OCI-LY1 (cell line): ENCODE measurements around the gene AGBL1.

Source experiments
- H2AFZ ChIP-seq: fragments of 200-600 bp; sonication (generic), shearing (Covaris generic); 2 replicates; pipeline ENCODE4 v1.6.0; 2014; ENCODE audit warnings: antibody characterized with exemption, mild to moderate bottlenecking, low read length
- H3F3A ChIP-seq: fragments of 200-600 bp; sonication (generic), shearing (Covaris generic); 2 replicates; pipeline ENCODE4 v1.6.0; 2014; ENCODE audit warnings: mild to moderate bottlenecking, antibody characterized with exemption, low read length, moderate library complexity; ENCODE audit not compliant: insufficient read depth
- H3K27ac ChIP-seq: fragments of 200-600 bp; sonication (generic); 2 replicates; pipeline ENCODE4 v1.5.1; 2014; ENCODE audit warnings: low read length, mixed run types, mild to moderate bottlenecking, low read depth; ENCODE audit not compliant: poor library complexity, severe bottlenecking
- H3K27me3 ChIP-seq: fragments of 200-600 bp; sonication (generic); 2 replicates; pipeline ENCODE4 v1.6.0; 2014; ENCODE audit warnings: antibody characterized with exemption, mild to moderate bottlenecking, low read length, moderate library complexity; ENCODE audit not compliant: insufficient read depth
- H3K36me3 ChIP-seq: fragments of 200-600 bp; sonication (generic); 2 replicates; pipeline ENCODE4 v1.6.1; 2014; ENCODE audit warnings: mild to moderate bottlenecking, antibody characterized with exemption, low read length, moderate library complexity, mixed read lengths; ENCODE audit not compliant: insufficient read depth
- H3K4me1 ChIP-seq: fragments of 200-600 bp; sonication (generic); 2 replicates; pipeline ENCODE4 v1.5.1; 2014; ENCODE audit warnings: mild to moderate bottlenecking, low read length, moderate library complexity; ENCODE audit not compliant: insufficient read depth, severe bottlenecking
- H3K4me2 ChIP-seq: fragments of 200-600 bp; sonication (generic), shearing (Covaris generic); 2 replicates; pipeline ENCODE4 v1.6.1; 2014; ENCODE audit warnings: low read length
- H3K4me3 ChIP-seq: fragments of 200-600 bp; sonication (generic); 2 replicates; pipeline ENCODE4 v1.5.1; 2014; ENCODE audit warnings: low read length, low read depth, mild to moderate bottlenecking, mixed read lengths; ENCODE audit not compliant: poor library complexity, severe bottlenecking
- H3K79me2 ChIP-seq: fragments of 200-600 bp; shearing (Covaris generic); 2 replicates; pipeline ENCODE4 v1.6.1; 2016; ENCODE audit warnings: mixed run types, low read length, mixed read lengths; ENCODE audit not compliant: insufficient read depth
- H3K9ac ChIP-seq: fragments of 200-600 bp; sonication (generic), shearing (Covaris generic); 2 replicates; pipeline ENCODE4 v1.6.1; 2014; ENCODE audit warnings: mild to moderate bottlenecking, low read length, mixed read lengths
- H3K9me2 ChIP-seq: fragments of 200-600 bp; sonication (generic), shearing (Covaris generic); 2 replicates; pipeline ENCODE4 v1.6.1; 2014; ENCODE audit warnings: low read depth, mild to moderate bottlenecking, low read length, mixed read lengths
- H3K9me3 ChIP-seq: fragments of 200-600 bp; shearing (Covaris generic); 2 replicates; pipeline ENCODE4 v1.6.1; 2014; ENCODE audit warnings: low read length, mixed read lengths
- H4K20me1 ChIP-seq: fragments of 200-600 bp; sonication (generic), shearing (Covaris generic); 2 replicates; pipeline ENCODE4 v1.6.0; 2016; ENCODE audit warnings: mild to moderate bottlenecking, low read length; ENCODE audit not compliant: insufficient read depth
- EZH2 ChIP-seq: fragments of 200-600 bp; sonication (generic), shearing (Covaris generic); IDR thresholded peaks from 2 replicates; pipeline ENCODE4 v1.8.0; 2017; ENCODE audit warnings: borderline replicate concordance, mixed run types, mild to moderate bottlenecking, antibody characterized with exemption, low read length, moderate library complexity, mixed read lengths
- TF ChIP-seq, protein P1 (sequence below): fragments of 200-600 bp; sonication (generic), shearing (Covaris generic); IDR thresholded peaks from 2 replicates; pipeline ENCODE4 v1.5.1; 2017; ENCODE audit warnings: mild to moderate bottlenecking, antibody characterized with exemption, low read length, moderate library complexity, mixed read lengths

AGBL1 gene

GRCh38 chr15:86654501-86654900 lies 574.8 kb downstream of the AGBL1 start:
- no peak overlapping the region for H3K9ac ChIP-seq

GRCh38 chr15:86657305-86657704 lies 577.6 kb downstream of the AGBL1 start:
- Histone ChIP-seq H3F3A (no peaks in the 10 kb centered on the region), H3K9me3 (no peaks in the 10 kb centered on the region), H3K9me2 (no peaks in the 10 kb centered on the region), H2AFZ (no peak overlapping the region), H3K4me3 (no peak overlapping the region), H4K20me1 (no peaks in the 10 kb centered on the region), H3K27me3 (no peaks in the 10 kb centered on the region), H3K36me3 (no peaks in the 10 kb centered on the region), H3K4me2 (no peak overlapping the region), H3K9ac (no peak overlapping the region), H3K4me1 (no peaks in the 10 kb centered on the region), H3K27ac (no peak overlapping the region), H3K79me2 (no peaks in the 10 kb centered on the region)
- TF ChIP-seq, protein P1, sequence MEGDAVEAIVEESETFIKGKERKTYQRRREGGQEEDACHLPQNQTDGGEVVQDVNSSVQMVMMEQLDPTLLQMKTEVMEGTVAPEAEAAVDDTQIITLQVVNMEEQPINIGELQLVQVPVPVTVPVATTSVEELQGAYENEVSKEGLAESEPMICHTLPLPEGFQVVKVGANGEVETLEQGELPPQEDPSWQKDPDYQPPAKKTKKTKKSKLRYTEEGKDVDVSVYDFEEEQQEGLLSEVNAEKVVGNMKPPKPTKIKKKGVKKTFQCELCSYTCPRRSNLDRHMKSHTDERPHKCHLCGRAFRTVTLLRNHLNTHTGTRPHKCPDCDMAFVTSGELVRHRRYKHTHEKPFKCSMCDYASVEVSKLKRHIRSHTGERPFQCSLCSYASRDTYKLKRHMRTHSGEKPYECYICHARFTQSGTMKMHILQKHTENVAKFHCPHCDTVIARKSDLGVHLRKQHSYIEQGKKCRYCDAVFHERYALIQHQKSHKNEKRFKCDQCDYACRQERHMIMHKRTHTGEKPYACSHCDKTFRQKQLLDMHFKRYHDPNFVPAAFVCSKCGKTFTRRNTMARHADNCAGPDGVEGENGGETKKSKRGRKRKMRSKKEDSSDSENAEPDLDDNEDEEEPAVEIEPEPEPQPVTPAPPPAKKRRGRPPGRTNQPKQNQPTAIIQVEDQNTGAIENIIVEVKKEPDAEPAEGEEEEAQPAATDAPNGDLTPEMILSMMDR: no peak
- no peak for TF ChIP-seq EZH2

More at GRCh38 chr15:86654501-86654900, 574.8 kb downstream of the AGBL1 start:
- H3K4me1 ChIP-seq: peaks cover 3% of the 10 kb centered on the region
- H3K27ac ChIP-seq: no peak overlapping the region
- H4K20me1 ChIP-seq: no peaks in the 10 kb centered on the region
- H3K9me2 ChIP-seq: no peaks in the 10 kb centered on the region
- no peak overlapping the region for H2AFZ ChIP-seq
- TF ChIP-seq, protein P1: no peak
- TF ChIP-seq EZH2: no peak
- H3K36me3 ChIP-seq: no peaks in the 10 kb centered on the region
- no peak overlapping the region for H3K4me3 ChIP-seq
- H3K79me2 ChIP-seq: no peaks in the 10 kb centered on the region
- H3K27me3 ChIP-seq: no peaks in the 10 kb centered on the region
- H3K4me2 ChIP-seq: no peak overlapping the region
- no peaks in the 10 kb centered on the region for H3F3A ChIP-seq
- H3K9me3 ChIP-seq: no peaks in the 10 kb centered on the region; the same call in 1 of the 2 replicates

DNA sequence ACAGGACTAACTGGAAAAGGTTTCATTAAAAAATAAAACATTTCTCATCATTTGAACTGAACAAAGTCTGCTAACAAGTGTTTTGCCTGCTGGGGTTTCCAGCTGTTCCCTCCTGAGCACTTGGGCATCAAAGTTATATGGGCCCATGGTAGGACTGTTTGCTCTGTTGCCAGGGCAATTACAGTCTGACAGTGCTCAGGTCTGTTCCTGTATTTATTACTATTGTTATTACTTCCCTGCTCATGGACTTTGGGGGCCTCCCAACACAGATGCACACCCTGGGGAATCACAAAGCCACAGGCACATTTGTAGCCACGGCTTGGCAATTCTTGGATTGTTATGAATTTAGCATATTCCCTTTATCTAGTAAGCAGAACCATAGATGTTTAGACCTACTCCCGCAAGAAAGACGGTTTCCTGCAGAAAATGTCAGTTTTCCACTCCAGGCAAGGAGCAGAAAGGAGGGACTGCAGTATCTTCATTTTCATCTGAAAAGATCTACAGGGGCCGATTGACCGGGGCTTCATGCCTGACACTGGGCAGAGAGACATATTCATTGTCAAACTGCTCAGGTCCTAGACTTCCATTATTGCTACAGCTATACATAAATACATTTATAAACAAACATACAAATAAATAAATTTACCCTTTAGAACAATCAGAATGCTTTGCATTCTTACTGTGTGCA lies 580.2 kb downstream of the AGBL1 start:
- H4K20me1 ChIP-seq: no peaks in the 10 kb centered on the region
- H3K9me2 ChIP-seq: no peaks in the 10 kb centered on the region
- no peaks in the 10 kb centered on the region for H3K79me2 ChIP-seq
- H3K27me3 ChIP-seq: no peaks in the 10 kb centered on the region
- H3K4me2 ChIP-seq: no peak overlapping the region
- no peak overlapping the region for H3K9ac ChIP-seq
- no peaks in the 10 kb centered on the region for H3K9me3 ChIP-seq
- H3F3A ChIP-seq: no peaks in the 10 kb centered on the region
- no peak overlapping the region for H2AFZ ChIP-seq
- no peak overlapping the region for H3K4me3 ChIP-seq
- TF ChIP-seq, protein P1: no peak
- TF ChIP-seq EZH2: no peak
- H3K36me3 ChIP-seq: no peaks in the 10 kb centered on the region
- H3K27ac ChIP-seq: no peak overlapping the region
- H3K4me1 ChIP-seq: no peaks in the 10 kb centered on the region
